Stimulated activated CD8-positive, alpha-beta memory T cell treated with anti-CD3 and anti-CD28 coated beads, Interleukin-15, amount 100 ng/mL, for 1 hour (primary cell): ENCODE data around the gene UCN.
A peak's percentile ranks its signal among the peaks of the same experiment; 100 is the strongest.
"Not testable (repeated sequence)": the region's sequence is repeated elsewhere in the genome, so short reads cannot be mapped to it uniquely, and the experiment has no call there.

Experiments used
- DNase-seq: peaks from one replicate; pipeline ENCODE4 v3.0.0-alpha.2; 2020; ENCODE audit warnings: low read depth

UCN gene

DNA sequence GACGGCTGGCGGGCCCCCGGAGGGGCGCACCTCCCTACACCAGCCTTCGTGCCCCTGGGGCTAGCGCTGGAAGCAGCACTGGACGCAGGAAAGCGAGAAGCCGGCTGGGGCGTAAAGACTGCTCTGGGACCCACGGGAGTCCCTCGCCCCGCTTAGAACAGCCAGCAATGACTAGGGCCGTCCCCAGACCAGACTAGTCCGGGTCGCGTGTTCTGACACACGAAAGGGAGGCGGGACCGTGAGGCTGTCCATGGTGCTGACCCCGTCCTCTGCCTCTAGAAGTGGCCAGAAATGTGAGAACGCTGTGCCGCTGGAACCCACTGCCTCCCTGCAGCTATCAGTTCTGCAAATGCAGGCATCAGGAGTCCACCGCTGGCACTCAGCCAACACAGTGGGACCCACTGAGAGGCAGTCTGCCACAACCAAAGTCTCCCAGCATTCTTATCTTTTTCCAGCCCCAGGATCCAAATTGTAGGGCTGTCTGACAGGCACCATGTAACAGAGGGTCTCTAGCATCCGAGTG is at the start of gene UCN:
UCN (minus strand) TSS at position 87 of the 523 bp plus-strand sequence. CDS start 550 bp downstream, outside the sequence.
- DNase-seq, result no peak

- peak; percentile 86 for DNase-seq
Measured at GRCh38 chr2:27356382-27357181, 48.3 kb upstream of the UCN start, which contains the start of gene GTF3C2. Gene GTF3C2 (minus strand): TSS chr2:27356764. CDS start chr2:27343554, 13,210 bp downstream.

DNA sequence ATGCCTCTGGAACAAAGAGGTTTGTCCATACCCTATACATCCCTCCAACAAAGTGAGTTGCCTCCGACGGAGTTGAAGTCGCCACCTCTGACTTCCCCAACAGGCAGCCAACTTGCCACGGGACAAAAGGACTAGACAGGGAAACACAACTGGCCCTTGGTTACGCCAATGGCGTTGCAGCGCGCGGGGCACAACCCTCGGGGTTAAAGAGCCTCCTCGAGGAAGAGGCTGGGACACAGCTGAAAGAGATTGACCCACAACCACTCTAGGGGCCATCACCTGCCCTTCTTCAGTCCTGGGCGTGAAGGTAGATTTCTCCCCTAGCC is 47.8 kb upstream of the UCN start:
- DNase-seq, result no peak

- DNase-seq, result no peak
Measured at GRCh38 chr2:27354597-27354927, 46.3 kb upstream of the UCN start.

DNA sequence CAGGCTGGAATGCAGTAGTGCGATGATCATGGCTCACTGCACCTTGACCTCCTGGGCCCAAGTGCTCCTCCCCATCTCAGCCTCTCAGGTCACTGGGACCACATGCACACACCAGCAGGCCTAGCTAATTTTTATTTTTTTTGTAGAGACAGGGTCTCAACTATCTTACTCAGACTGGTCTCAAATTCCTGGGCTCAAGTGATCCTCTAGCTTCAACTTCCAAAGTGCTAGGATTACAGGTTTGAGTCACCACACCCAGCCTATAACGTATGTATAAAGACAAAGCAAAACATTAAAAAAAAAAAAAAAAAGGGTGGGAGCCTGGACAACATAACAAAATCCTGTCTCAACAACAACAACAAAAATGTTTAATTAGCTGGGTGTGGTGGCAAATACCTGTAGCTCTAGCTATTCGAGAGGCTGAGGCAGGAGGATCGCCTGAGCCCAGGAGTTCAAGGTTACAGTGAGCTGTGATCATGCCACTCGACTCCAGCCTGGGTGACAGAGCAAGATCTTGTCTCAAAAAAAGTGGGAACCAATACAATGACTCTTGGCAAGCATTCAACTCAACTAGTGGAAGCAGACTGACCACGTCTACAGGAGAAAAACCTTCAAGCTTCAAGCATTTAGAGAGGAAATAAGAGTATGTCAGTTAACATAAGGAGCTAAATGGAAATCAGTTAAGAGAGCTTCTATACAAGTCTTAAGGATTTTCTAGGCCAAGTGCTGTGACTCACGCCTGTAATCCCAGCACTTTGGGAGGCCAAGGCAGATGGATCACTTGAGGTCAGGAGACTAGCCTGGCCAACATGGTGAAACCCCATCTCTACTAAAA is 45.7 kb upstream of the UCN start:
- DNase-seq, result no peak

DNA sequence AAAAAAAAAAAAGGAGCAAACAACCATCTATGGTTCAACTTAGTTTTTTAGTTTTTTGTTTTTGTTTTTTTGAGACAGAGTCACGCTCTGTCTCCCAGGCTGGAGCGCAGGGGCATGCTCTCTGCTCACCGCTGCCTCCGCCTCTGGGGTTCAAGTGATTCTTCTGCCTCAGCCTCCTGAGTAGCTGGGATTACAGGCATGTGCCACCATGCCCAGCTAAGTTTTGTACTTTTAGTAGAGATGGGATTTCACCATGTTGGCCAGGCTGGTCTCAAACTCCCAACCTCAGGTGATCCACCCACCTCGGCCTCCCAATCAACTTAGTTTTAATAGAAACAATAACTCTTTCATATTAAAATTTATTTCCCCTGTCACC is 45.1 kb upstream of the UCN start:
- not testable (repeated sequence) for DNase-seq

- no peak for DNase-seq
Measured at GRCh38 chr2:27351802-27352598, 43.8 kb upstream of the UCN start.

- DNase-seq, result no peak
Measured at GRCh38 chr2:27350106-27350693, 42.0 kb upstream of the UCN start.

GRCh38 chr2:27347641-27348040 is 39.4 kb upstream of the UCN start:
- DNase-seq, result no peak

DNA sequence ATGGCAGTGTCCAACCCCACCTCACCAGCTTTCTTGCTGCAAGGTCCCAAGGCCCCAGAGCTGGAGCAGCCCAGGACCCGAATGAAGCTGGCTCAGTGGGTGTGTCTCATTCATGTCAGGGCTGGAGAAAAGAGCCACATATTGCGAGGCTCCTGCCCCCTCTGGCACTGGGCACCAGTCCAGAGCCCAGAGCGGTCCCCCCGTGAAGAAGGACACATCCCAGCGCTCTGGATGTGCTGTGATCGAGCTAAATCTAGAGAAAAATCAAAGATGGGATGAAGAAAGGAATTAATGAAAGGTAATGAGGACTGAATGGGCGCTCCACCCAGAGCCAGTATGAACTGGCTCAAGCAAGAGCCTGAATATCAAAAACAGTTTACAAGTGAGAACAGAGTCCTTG is 27.9 kb upstream of the UCN start:
- DNase-seq, result no peak

GRCh38 chr2:27335311-27335710 is 27.1 kb upstream of the UCN start:
- DNase-seq, result no peak

GRCh38 chr2:27324720-27325119 is 16.5 kb upstream of the UCN start:
- DNase-seq, result no peak

GRCh38 chr2:27323596-27324285 is 15.5 kb upstream of the UCN start:
- no peak for DNase-seq

DNA sequence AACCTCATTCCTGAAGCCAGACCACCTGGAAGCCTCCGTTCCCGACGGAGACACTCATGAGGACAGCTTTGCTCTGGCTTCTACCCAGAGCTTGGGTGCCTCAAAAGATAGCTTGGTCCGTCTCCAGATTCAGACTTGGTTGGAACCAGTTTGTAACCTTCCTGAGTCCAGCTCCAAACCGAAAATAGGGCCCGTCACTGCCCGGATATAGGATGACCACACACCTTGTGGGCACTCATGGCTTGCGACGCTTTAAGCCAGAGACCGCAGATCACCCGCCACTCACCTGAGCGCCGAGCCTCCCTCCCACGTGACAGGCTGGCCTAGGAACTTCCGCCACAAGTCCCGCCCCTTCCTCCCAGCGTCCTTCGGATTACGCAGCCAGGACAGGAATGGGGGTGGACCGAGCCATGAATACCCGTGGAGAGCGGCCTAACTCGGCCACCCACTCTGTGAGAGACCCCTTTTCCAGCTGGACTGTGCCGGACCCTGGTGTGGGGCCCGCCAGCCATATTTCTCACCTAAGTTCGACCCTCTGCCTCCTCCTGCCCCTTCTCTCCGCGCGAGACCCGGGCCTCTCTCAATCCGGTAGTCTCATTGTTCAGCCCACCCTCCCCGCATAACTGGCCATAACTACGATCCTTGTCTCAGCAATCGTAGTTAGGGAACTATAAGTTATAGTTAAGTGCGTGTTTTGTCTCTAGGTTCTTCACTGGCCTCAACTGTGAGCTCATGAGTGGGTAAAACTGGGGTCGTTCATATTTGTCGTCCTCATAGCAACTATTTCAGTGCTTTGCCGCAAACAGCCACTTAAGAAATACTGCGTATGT is 14.7 kb upstream of the UCN start, which contains the start of gene MPV17:
MPV17 (minus strand) TSS at position 332 of the 830 bp plus-strand sequence. CDS start 580 bp downstream, outside the sequence.
- peak; percentile 74 for DNase-seq

DNA sequence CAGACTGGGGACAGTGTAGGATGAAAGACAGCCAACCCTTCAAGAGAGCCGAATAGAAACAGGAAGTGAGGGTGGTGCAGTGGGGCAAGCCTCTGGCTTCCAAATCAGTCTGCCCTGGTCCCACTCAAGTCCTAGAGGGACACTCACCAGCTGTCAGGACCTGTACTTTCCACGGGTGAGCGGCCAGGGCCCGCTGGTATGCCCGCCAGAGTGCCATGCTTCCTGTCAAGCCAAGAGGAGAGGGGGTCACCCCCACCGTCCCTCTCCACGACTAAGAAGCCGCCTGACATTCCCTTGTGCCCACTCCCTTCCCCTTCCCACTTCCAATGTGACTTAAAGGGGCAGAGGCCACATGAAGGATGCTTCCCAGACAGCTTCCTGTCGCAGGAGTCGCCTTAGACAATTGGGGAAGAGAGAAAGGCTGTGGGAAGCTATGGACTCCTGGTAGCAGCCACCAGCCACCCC is 14.1 kb upstream of the UCN start:
- no peak for DNase-seq

DNA sequence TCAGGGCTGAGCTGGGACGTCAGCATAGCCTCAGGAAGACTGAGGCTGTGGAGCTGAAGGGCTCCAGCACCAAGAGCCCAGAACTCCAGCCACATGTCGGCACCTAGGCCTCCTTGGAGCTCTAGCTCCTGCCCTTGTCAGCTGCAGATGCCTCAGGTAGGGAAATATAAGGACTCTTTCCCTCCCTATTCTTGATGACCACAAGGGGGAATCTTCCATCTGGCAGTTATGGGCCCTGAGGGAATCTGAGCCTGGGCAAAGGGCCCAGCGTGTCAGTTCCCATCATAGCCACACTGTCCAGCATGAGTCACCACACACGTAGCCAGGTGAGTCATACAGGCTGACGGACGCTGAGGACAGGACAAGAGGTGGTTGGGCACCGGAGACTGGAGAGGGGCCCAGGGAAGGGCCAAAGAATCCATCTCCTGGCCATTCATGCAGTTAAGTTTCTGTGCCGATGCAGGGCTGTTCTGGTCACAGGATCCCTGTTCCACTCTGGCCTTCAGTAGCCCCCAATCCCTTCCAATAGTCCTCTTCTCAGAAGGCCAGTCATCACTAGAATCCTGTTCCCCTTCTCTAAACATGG is 12.8 kb upstream of the UCN start:
- DNase-seq, result no peak

- not testable (repeated sequence) for DNase-seq
Measured at GRCh38 chr2:27319839-27320238, 11.6 kb upstream of the UCN start.

DNA sequence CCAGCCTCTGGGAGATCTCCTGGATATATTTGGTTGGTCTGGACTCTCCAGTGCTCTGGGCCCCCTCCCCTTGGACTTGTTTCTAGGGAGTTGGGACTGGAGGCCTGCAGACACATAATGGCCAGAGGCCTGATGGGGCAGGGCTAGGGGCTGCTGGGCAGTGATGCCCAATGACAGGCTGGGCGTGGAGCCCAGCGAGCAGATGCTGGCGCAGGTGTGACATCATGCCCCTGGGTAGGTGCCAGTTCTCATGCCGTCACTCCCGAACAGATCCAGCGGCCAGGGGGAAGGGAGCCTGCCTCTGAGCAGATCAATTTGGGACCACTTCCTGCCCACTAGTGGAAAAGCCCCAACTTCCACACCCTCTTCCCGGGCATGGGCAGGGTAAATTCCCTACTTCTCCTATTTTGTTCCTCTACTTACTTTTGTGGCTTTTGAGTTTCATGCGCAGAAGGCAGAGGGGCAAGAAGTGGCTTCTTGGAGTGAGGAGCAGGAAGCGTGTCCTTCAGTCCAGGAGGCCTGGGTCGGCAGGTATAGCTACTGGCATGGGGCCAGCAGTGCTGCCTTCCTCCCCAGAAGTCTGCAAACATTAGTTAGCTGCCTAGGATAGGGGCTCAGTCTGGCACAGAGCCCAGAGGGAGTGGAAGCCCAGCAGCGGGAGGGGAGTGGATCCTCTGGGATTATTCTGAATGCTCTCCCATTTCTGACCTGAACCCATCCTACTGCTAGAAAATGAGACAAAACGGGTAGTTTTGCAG is 8.6 kb upstream of the UCN start:
- DNase-seq, result no peak

- no peak for DNase-seq
Measured at GRCh38 chr2:27315122-27315521, 6.9 kb upstream of the UCN start.
